Stomach smooth muscle (tissue), 2 donors: ENCODE data around the gene CHRNB2.

Source experiments
- H3K27ac ChIP-seq: one replicate; pipeline ENCODE4 v1.7.0; 2013; ENCODE audit warnings: mild to moderate bottlenecking, low read length, inconsistent platforms
- H3K27me3 ChIP-seq, 2 donors: one replicate each; pipeline ENCODE4 v1.7.0; 2013; ENCODE audit warnings: low read length in 2 of 2; ENCODE audit not compliant: insufficient read depth in 2 of 2, control insufficient read depth in 1 of 2
- H3K36me3 ChIP-seq, 2 donors: one replicate each; pipeline ENCODE4 v1.7.0; 2013; ENCODE audit warnings: low read length in 2 of 2; ENCODE audit not compliant: control insufficient read depth in 2 of 2, insufficient read depth in 2 of 2
- H3K4me1 ChIP-seq: one replicate; pipeline ENCODE4 v1.7.0; 2013; ENCODE audit warnings: low read length; ENCODE audit not compliant: control insufficient read depth, insufficient read depth
- H3K4me3 ChIP-seq, 2 donors: one replicate each; pipeline ENCODE4 v1.7.0; 2013; ENCODE audit warnings: low read length in 2 of 2
- H3K9ac ChIP-seq, 2 donors: one replicate each; pipeline ENCODE4 v1.7.0; 2013; ENCODE audit warnings: low read length in 2 of 2, mild to moderate bottlenecking in 1 of 2
- H3K9me3 ChIP-seq, 2 donors: one replicate each; pipeline ENCODE4 v1.7.0; 2013; ENCODE audit warnings: low read length in 2 of 2; ENCODE audit not compliant: control insufficient read depth in 2 of 2
- donor health status: healthy.
- donor health status: Pancreatic carcinoma.

The CHRNB2 gene

DNA sequence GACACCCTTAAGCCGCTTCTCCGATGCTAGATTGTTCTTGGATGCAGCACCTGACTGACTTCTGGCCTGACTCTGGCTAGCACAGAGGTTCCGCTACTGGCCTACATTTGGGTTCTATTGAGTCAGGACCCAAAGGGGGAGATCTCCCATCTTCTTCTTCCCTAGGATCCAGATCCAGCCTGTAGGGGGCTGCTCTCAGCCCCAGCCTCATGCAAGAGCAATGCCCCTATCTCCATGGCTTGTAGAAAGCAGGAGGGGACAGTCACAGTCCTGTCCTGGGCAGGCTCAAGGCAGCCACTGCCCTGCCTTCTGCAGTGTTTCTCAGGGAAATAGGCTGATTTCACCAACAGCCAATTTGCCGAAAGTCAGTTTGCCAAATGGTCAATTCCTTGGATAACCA, 46.7 kb downstream of the CHRNB2 start:
- H3K4me3 ChIP-seq = no peak overlapping the region
- H3K27ac ChIP-seq = no peak overlapping the region
- H3K9me3 ChIP-seq = no peaks in the 10 kb centered on the region
- no peaks in the 10 kb centered on the region for H3K27me3 ChIP-seq
- peaks cover 9% of the 10 kb centered on the region for H3K4me1 ChIP-seq
- H3K9ac ChIP-seq = no peak overlapping the region
- H3K36me3 ChIP-seq = no peaks in the 10 kb centered on the region

DNA sequence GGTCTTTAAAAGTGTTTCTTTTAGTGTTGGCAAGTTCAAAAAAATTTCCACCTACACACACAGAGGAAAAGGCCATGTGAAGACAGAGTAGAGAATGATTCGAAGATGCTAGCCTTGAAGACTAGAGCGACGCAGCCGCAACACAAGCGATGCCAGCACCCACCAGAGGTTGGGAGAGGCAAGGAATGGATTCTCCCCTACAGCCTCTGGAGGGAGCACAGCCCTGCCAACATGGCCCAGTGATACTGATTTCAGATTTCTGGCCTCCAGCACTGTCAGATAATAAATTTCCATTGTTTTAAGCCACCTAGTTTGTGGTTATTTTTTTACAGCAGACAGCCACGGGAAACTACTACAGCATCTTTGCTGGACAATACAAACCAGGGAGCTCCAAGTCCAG, 47.3 kb downstream of the CHRNB2 start:
- Histone ChIP-seq H3K4me3 (no peak overlapping the region), H3K9me3 (no peaks in the 10 kb centered on the region), H3K27ac (no peak overlapping the region), H3K9ac (no peak overlapping the region), H3K36me3 (no peaks in the 10 kb centered on the region), H3K27me3 (no peaks in the 10 kb centered on the region), H3K4me1 (peaks cover 9% of the 10 kb centered on the region)

DNA sequence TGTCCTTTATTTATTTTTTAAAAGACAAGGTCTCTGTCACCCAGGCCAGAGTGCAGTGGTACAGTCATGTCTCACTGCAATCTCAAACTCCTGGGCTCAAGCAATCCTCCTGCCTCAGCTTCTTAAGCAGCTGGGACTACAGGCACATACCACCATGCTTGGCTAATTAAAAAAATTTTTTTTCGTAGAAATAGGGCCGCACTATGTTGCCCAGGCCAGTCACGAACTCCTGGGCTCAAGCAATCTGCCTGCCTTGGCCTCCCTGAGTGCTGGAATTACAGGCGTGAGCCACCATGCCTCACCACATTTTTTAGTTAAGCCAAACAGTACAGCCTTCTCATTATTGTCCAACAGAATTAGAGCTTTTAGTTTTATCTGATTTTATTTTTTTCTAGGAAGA, 47.8 kb downstream of the CHRNB2 start:
- Histone ChIP-seq H3K36me3 (no peaks in the 10 kb centered on the region), H3K27me3 (no peaks in the 10 kb centered on the region), H3K9ac (no peak overlapping the region), H3K9me3 (no peaks in the 10 kb centered on the region), H3K27ac (no peak overlapping the region), H3K4me3 (no peak overlapping the region), H3K4me1 (peaks cover 9% of the 10 kb centered on the region)

DNA sequence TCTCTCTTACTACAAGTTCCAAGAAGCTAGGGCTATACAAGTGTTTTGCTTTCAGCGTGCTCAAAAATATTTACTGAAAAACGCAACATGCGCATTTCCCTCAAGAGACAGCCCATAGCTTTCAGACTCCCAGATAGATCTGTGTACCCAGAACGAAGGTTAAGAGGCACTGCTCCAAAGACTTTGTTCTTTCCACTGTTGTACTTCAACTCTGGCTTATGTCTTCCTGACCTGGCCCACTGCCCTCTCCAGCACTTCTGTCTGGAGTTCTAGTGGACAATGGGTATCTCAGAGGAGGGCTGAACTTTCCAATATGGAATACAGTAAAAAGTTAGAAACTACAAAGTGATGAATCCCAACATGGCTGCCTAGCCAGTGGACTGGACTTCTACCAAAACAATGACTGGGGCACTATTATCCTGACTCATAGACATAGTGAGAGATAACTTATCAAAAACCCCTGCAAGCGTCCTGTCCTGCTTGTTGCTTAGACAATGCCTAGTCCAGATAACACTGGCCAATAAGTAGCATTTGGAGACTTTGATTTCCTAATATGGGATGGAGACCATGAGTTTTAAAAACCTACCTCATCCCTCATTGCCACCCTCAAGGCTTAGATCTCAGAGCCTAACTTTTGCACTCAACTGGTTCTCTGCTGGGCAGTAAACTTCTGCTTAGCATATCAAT, 49.2 kb downstream of the CHRNB2 start:
- H3K4me1 ChIP-seq = peaks cover 9% of the 10 kb centered on the region
- peaks cover 0 to under 1% of the 10 kb centered on the region in 2 donors for H3K36me3 ChIP-seq
- no peak overlapping the region for H3K4me3 ChIP-seq
- no peak overlapping the region for H3K9ac ChIP-seq
- H3K27me3 ChIP-seq = no peaks in the 10 kb centered on the region
- H3K9me3 ChIP-seq = no peaks in the 10 kb centered on the region
- H3K27ac ChIP-seq = no peak overlapping the region

DNA sequence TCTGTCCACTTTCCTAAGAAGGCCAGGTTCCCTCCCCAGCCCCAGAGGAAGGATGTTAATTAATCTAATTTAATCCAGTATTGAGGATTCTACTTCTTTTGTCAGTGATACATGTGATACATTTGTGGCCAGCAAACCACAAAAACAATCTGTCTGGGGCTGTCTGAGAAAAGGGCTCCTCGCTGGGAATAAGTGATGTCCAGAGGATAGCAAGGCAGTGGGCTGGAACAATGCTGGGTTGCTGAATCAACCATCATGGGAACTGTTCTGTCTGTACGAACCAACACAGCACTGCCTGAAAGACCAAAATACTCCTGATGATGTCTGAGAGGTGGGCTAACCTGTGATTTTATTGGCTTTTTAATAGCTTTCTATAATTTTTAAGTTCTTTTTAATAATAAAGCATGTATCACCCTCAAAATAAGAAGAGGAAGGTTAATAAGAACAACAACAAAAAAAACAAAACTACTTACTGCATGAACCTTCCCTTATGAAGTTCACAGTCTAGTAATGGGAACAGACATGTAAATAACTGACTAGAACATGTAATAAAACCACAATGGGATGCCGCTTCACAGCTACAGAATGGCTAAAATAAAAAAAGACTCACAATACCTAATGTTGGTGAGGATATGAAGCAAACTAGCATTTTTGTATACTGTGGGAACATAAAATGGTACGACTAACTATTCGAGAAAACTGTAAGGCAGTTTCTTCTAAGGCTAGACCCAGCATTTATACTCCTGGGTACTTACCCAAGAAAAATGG, 51.8 kb downstream of the CHRNB2 start:
- Histone ChIP-seq H3K27ac (no peak overlapping the region), H3K9ac (no peak overlapping the region), H3K4me1 (peaks cover 12% of the 10 kb centered on the region), H3K36me3 (peaks cover 3% of the 10 kb centered on the region in 2 donors), H3K9me3 (no peaks in the 10 kb centered on the region), H3K27me3 (no peaks in the 10 kb centered on the region), H3K4me3 (no peak overlapping the region)

DNA sequence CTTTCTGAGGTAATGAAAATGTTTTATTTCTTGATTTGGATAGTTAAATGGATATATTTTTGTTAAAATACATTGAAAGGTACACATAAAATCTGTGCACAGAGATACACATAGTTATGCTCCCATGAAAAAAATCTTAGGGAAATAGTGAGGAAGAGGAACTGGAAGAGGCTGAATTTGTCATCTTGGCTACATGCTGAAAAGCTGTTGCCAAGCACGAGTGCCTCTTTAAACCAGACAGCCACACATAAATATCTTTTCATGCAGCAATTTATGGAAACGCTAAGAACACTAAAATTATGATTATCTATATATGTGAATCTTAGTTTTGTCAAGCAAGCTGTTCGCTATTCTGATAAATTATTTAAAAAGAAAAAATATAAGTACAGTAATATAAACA, 53.2 kb downstream of the CHRNB2 start:
- Histone ChIP-seq H3K9ac (no peak overlapping the region), H3K27me3 (no peaks in the 10 kb centered on the region), H3K9me3 (no peaks in the 10 kb centered on the region), H3K4me3 (no peak overlapping the region), H3K36me3 (peaks cover 3 to 5% of the 10 kb centered on the region in 2 donors), H3K27ac (no peak overlapping the region), H3K4me1 (peaks cover 12% of the 10 kb centered on the region)

DNA sequence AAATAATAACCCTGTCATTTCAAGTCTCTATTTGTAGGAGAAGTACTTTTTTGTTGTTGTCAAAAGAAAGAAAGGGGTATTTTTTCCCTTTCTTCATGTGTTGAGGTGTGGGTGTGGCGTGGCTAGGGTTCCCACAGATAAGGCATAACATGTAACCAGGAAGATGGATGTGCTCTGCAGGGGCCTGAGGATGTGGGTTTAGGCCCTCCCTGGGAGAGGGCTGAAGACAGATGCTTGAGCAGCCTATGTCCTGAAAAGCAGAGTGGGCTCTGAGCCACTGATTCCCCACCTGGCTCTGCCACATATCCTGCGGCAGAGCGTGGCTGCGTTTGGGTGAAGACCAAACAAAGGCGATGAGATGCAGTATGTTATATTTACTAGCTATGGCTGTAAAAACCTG, 54.3 kb downstream of the CHRNB2 start:
- H3K4me1 ChIP-seq = peaks cover 10% of the 10 kb centered on the region
- no peaks in the 10 kb centered on the region for H3K9me3 ChIP-seq
- H3K27me3 ChIP-seq = no peaks in the 10 kb centered on the region
- no peak overlapping the region for H3K4me3 ChIP-seq
- H3K36me3 ChIP-seq = peaks cover 3 to 5% of the 10 kb centered on the region in 2 donors
- H3K27ac ChIP-seq = no peak overlapping the region
- no peak overlapping the region for H3K9ac ChIP-seq

DNA sequence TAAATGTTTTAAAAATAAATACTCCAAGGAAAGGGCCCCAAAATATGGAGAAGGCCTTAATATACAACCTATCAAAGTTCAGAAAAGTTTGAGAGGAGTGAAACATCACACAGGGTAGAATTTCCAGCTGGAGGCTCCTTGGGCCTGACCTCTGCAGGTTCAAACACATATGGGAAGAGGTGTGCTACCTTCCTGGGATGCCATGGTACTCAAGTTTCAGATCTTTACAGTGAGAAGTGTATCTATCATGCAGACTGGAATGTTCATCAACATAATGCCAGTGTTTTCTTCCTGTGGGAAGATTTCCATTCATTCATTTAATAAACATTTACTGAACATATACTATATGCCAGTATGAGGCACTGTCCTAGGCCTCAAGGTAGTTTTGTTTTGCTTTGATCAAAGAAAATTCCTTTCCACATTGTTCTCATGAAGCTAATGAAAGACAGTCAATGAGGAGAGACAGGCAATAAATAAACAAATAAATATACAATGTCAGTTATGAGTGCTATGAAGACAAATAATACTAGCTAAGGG, 55.0 kb downstream of the CHRNB2 start:
- Histone ChIP-seq H3K27me3 (no peaks in the 10 kb centered on the region), H3K9ac (no peak overlapping the region), H3K27ac (no peak overlapping the region), H3K9me3 (no peaks in the 10 kb centered on the region), H3K36me3 (peaks cover 3 to 5% of the 10 kb centered on the region in 2 donors), H3K4me3 (no peak overlapping the region), H3K4me1 (peaks cover 15% of the 10 kb centered on the region)

DNA sequence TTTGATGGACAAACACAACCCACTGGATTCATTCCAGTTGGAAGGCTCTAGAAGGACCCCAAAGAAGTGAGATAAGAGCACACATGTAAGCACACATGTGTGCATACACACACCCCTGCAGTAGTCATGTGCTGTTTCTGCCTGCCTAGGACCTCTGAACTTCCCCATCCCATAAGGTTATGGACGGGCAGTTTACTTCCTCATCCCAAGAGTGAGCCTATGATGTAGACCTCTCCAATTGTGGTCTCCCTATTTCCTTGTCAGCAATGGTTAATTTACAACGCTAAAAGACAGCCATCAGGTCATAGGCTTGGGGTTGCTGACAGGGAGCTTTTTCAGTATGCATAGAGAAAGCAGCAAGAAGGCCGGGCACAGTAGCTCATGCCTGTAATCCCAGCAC, 55.8 kb downstream of the CHRNB2 start:
- Histone ChIP-seq H3K27me3 (no peaks in the 10 kb centered on the region), H3K36me3 (peaks cover 3 to 5% of the 10 kb centered on the region in 2 donors), H3K9ac (no peak overlapping the region), H3K27ac (no peak overlapping the region), H3K9me3 (no peaks in the 10 kb centered on the region), H3K4me1 (peaks cover 15% of the 10 kb centered on the region), H3K4me3 (no peak overlapping the region)

DNA sequence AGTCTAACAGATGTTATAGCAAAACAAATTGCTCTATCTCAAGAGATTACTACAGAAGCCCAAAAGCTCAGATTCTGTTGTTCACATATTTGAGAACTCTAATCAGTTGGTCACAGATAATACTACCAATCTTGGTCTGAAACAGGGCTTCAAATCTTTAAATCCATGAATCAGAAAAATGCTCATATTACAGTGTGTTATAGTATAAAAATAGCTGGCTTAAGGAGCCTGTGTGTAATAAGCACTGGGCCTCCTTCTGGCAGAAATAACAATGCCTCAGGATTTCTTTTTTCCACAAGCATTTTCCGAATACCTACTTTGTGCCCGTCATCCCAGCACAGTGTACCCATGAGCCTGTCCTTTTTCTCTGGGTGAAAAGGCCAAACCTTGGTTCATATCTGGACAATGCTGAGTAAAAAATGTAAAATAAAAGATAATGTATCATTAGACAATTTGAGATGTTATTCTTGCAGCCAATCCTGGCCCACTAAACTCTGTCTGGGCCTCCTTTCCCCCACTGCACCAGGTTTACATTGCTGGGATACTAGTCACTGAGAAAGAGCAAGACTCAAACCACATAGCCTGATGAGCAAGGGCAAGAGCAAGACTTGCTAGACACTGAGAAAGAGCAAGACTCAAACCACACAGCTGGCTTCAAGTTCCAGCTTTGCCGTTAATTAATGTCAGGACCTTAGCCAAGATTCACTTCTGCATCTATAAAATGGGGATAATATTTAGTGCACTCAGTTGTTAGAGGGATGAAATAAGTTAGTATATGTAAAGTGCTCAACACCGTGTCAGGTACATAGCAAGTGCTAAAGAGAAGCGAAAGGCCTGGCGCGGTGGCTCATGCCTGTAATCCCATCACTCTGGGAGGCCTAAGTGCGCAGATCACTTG, 57.4 kb downstream of the CHRNB2 start:
- peaks cover 3 to 5% of the 10 kb centered on the region in 2 donors for H3K36me3 ChIP-seq
- no peak overlapping the region for H3K27ac ChIP-seq
- no peak overlapping the region for H3K4me3 ChIP-seq
- no peaks in the 10 kb centered on the region for H3K27me3 ChIP-seq
- peaks cover 15% of the 10 kb centered on the region for H3K4me1 ChIP-seq
- peaks cover 0 to 3% of the 10 kb centered on the region in 2 donors for H3K9me3 ChIP-seq
- no peak overlapping the region for H3K9ac ChIP-seq
